Memory B cell (primary cell): ENCODE results near the gene HOXD3.

Experiments
- ATAC-seq: fragments of 150-1000 bp; cut with Tn5 transposase; 2 replicates; pipeline ENCODE4 v1.10.0; 2021; ENCODE audit warnings: low read depth, mild to moderate bottlenecking, moderate library complexity
- DNase-seq, 2 donors: peaks; one replicate each; pipeline ENCODE4 v3.0.0; 2022; ENCODE audit warnings: low spot score in 2 of 2
- H3K27ac Mint-ChIP-seq: one replicate; pipeline ENCODE4 v1.8.0; 2022; ENCODE audit warnings: mild to moderate bottlenecking, moderate library complexity, mixed read lengths
- H3K27me3 Mint-ChIP-seq: one replicate; pipeline ENCODE4 v1.8.0; 2022; ENCODE audit warnings: mixed read lengths
- H3K36me3 Mint-ChIP-seq: one replicate; pipeline ENCODE4 v1.8.0; 2022; ENCODE audit warnings: mild to moderate bottlenecking, mixed read lengths
- H3K4me1 Mint-ChIP-seq: one replicate; pipeline ENCODE4 v1.8.0; 2022; ENCODE audit warnings: mixed read lengths
- H3K4me3 Mint-ChIP-seq: one replicate; pipeline ENCODE4 v1.8.0; 2022; ENCODE audit warnings: mild to moderate bottlenecking, moderate library complexity, mixed read lengths
- H3K9me3 Mint-ChIP-seq: one replicate; pipeline ENCODE4 v1.8.0; 2022; ENCODE audit warnings: mixed read lengths

The HOXD3 gene

GRCh38 chr2:176117162-176117822 is 39.8 kb upstream of the HOXD3 start:
- Mint-ChIP-seq H3K27ac (no peak overlapping the region), H3K9me3 (no peaks in the 10 kb centered on the region), H3K4me1 (peaks cover 4% of the 10 kb centered on the region), H3K27me3 (peaks cover 35% of the 10 kb centered on the region), H3K36me3 (no peaks in the 10 kb centered on the region), H3K4me3 (no peak overlapping the region)
- ATAC-seq = no peak
- no peak for DNase-seq

GRCh38 chr2:176117823-176118371 is 39.2 kb upstream of the HOXD3 start:
- Mint-ChIP-seq H3K4me3 (no peak overlapping the region), H3K4me1 (peaks cover 4% of the 10 kb centered on the region), H3K9me3 (no peaks in the 10 kb centered on the region), H3K27ac (no peak overlapping the region), H3K36me3 (no peaks in the 10 kb centered on the region), H3K27me3 (peaks cover 35% of the 10 kb centered on the region)
- DNase-seq = no peak
- no peak for ATAC-seq

- DNase-seq = no peak
- H3K27ac Mint-ChIP-seq = no peak overlapping the region
- no peaks in the 10 kb centered on the region for H3K9me3 Mint-ChIP-seq
- ATAC-seq = no peak
- H3K27me3 Mint-ChIP-seq = peaks cover 36% of the 10 kb centered on the region
- H3K4me1 Mint-ChIP-seq = peaks cover 4% of the 10 kb centered on the region
- no peak overlapping the region for H3K4me3 Mint-ChIP-seq
- H3K36me3 Mint-ChIP-seq = no peaks in the 10 kb centered on the region
Observed at GRCh38 chr2:176118601-176119339, 38.3 kb upstream of the HOXD3 start.

GRCh38 chr2:176120364-176121189 is 36.5 kb upstream of the HOXD3 start:
- H3K27ac Mint-ChIP-seq = no peak overlapping the region
- ATAC-seq (no peak), DNase-seq (no peak)
- H3K36me3 Mint-ChIP-seq = no peaks in the 10 kb centered on the region
- H3K27me3 Mint-ChIP-seq = peaks cover 41% of the 10 kb centered on the region
- H3K4me3 Mint-ChIP-seq = no peak overlapping the region
- peaks cover 4% of the 10 kb centered on the region for H3K4me1 Mint-ChIP-seq
- no peaks in the 10 kb centered on the region for H3K9me3 Mint-ChIP-seq

- no peaks in the 10 kb centered on the region for H3K36me3 Mint-ChIP-seq
- ATAC-seq = no peak
- H3K9me3 Mint-ChIP-seq = no peaks in the 10 kb centered on the region
- H3K27me3 Mint-ChIP-seq = peaks cover 40% of the 10 kb centered on the region
- no peak overlapping the region for H3K27ac Mint-ChIP-seq
- peaks cover 4% of the 10 kb centered on the region for H3K4me1 Mint-ChIP-seq
- DNase-seq = no peak
- no peak overlapping the region for H3K4me3 Mint-ChIP-seq
Observed at GRCh38 chr2:176121190-176122051, 35.7 kb upstream of the HOXD3 start.

GRCh38 chr2:176122052-176122682 is 34.9 kb upstream of the HOXD3 start:
- Mint-ChIP-seq H3K4me1 (peaks cover 4% of the 10 kb centered on the region), H3K4me3 (no peak overlapping the region), H3K36me3 (no peaks in the 10 kb centered on the region), H3K27ac (no peak overlapping the region), H3K27me3 (peaks cover 35% of the 10 kb centered on the region), H3K9me3 (no peaks in the 10 kb centered on the region)
- DNase-seq = no peak
- ATAC-seq = no peak

- H3K27me3 Mint-ChIP-seq = peaks cover 36% of the 10 kb centered on the region
- no peaks in the 10 kb centered on the region for H3K36me3 Mint-ChIP-seq
- no peak within 1 kb of the TSS for H3K4me3 Mint-ChIP-seq
- ATAC-seq (no peak), DNase-seq (no peak)
- H3K27ac Mint-ChIP-seq = no peak within 1 kb of the TSS
- no peaks in the 10 kb centered on the region for H3K9me3 Mint-ChIP-seq
- H3K4me1 Mint-ChIP-seq = peaks cover 4% of the 10 kb centered on the region
Observed at GRCh38 chr2:176122683-176123410, 34.3 kb upstream of the HOXD3 start, which contains the start of gene HOXD9. HOXD9 (plus strand) TSS chr2:176122719; CDS start chr2:176122769, 50 bp downstream.

GRCh38 chr2:176123411-176124109 is 33.5 kb upstream of the HOXD3 start:
- no peak overlapping the region for H3K4me3 Mint-ChIP-seq
- H3K27me3 Mint-ChIP-seq = peaks cover 36% of the 10 kb centered on the region
- H3K27ac Mint-ChIP-seq = no peak overlapping the region

GRCh38 chr2:176124110-176124946 is 32.8 kb upstream of the HOXD3 start:
- H3K36me3 Mint-ChIP-seq = no peaks in the 10 kb centered on the region
- ATAC-seq (no peak), DNase-seq (no peak)
- no peaks in the 10 kb centered on the region for H3K9me3 Mint-ChIP-seq
- H3K27ac Mint-ChIP-seq = peak overlapping the region; percentile 24
- no peak overlapping the region for H3K4me3 Mint-ChIP-seq
- H3K4me1 Mint-ChIP-seq = peaks cover 2% of the 10 kb centered on the region
- H3K27me3 Mint-ChIP-seq = peaks cover 34% of the 10 kb centered on the region

More at GRCh38 chr2:176123411-176124109, 33.5 kb upstream of the HOXD3 start:
- Mint-ChIP-seq H3K36me3 (no peaks in the 10 kb centered on the region), H3K4me1 (peaks cover 2% of the 10 kb centered on the region), H3K9me3 (no peaks in the 10 kb centered on the region)
- DNase-seq (no peak), ATAC-seq (no peak)

GRCh38 chr2:176124947-176125771 is 31.9 kb upstream of the HOXD3 start:
- Mint-ChIP-seq H3K4me1 (peaks cover 2% of the 10 kb centered on the region), H3K27ac (peak overlapping the region; percentile 24), H3K36me3 (no peaks in the 10 kb centered on the region), H3K27me3 (peaks cover 27% of the 10 kb centered on the region), H3K9me3 (no peaks in the 10 kb centered on the region), H3K4me3 (no peak overlapping the region)
- DNase-seq (no peak), ATAC-seq (no peak)

- H3K27ac Mint-ChIP-seq = no peak overlapping the region
- peaks cover 2% of the 10 kb centered on the region for H3K4me1 Mint-ChIP-seq
- DNase-seq (no peak), ATAC-seq (no peak)
- no peak overlapping the region for H3K4me3 Mint-ChIP-seq
- no peaks in the 10 kb centered on the region for H3K36me3 Mint-ChIP-seq
- peaks cover 24% of the 10 kb centered on the region for H3K27me3 Mint-ChIP-seq
- no peaks in the 10 kb centered on the region for H3K9me3 Mint-ChIP-seq
Observed at GRCh38 chr2:176125772-176126054, 31.4 kb upstream of the HOXD3 start.
